HepG2 (cell line): Measurements from ENCODE around the gene RHBDF2. TPM values are rescaled to one million over a fixed set of nuclear protein-coding genes. Genes with fewer than 3 reads are reported as not detected.
A peak's percentile ranks its signal among the peaks of the same experiment; 100 is the strongest.

Experiments used
- ATAC-seq: fragments of 200-7000 bp; cut with Tn5 transposase; 3 replicates; pipeline ENCODE4 v1.9.1; 2020; ENCODE audit warnings: mild to moderate bottlenecking, moderate library complexity
- BruUV-seq: library from RNA; stranded (reverse); fragments of 400-500 nt; replicated peaks from 2 replicates; lab custom pipeline; 2021; lab: Mats Ljungman, UMichigan
- CTCF ChIA-PET: fragments of 300-600 bp; formaldehyde crosslinking; extraction: SDS; loops from one replicate; lab custom pipeline; 2021; ENCODE audit warnings: low total read pairs, inconsistent platforms, low intra/inter-chr PET ratio; lab: Yijun Ruan, JAX
- POLR2A ChIA-PET: fragments of 350-600 bp; sonication (Branson Sonifier 250); formaldehyde crosslinking; loops from one replicate; lab custom pipeline; 2020; ENCODE audit warnings: antibody characterized with exemption, inconsistent platforms; lab: Yijun Ruan, JAX
- DNase-seq: peaks from one replicate; pipeline ENCODE4 v3.0.0-alpha.2; 2015; ENCODE audit warnings: low spot score
- FAIRE-seq: peaks from 3 replicates; lab custom pipeline; 2011; peaks lifted over from hg19 to GRCh38; lab: Jason Lieb, UNC
- H2AFZ ChIP-seq: one replicate; pipeline ENCODE4 v1.6.1; 2011; ENCODE audit warnings: low read length, inconsistent platforms
- H3K27ac ChIP-seq: fragments of 300-600 bp; 3 replicates; pipeline ENCODE4 v1.8.0; 2011; ENCODE audit warnings: mixed run types, mild to moderate bottlenecking, mixed read lengths, low read length, inconsistent platforms; ENCODE audit not compliant: insufficient read depth; ENCODE audit errors: extremely low read length
- H3K27me3 ChIP-seq, 2 experiments: fragments of 200-600 bp in 1 of 2; 2 replicates in 1 of 2; 3 replicates in 1 of 2; pipeline versions ENCODE4 v1.6.0 to v1.8.0; 2011; ENCODE audit warnings: low read length in 2 of 2, mild to moderate bottlenecking in 2 of 2, moderate library complexity in 2 of 2, inconsistent platforms in 1 of 2; ENCODE audit not compliant: insufficient read depth in 2 of 2, control insufficient read depth in 1 of 2
- H3K36me3 ChIP-seq, 2 experiments: fragments of 200-600 bp in 1 of 2; replicated peaks in 1 of 2; 2 replicates in 1 of 2; 3 replicates in 1 of 2; pipeline versions ENCODE4 v1.5.1 to v1.8.0; 2011; ENCODE audit warnings: low read length in 2 of 2, inconsistent platforms in 1 of 2; ENCODE audit not compliant: insufficient read depth in 2 of 2, control insufficient read depth in 1 of 2
- H3K4me1 ChIP-seq: 2 replicates; pipeline ENCODE4 v1.5.1; 2012; ENCODE audit warnings: low read length, inconsistent platforms; ENCODE audit not compliant: insufficient read depth
- H3K4me2 ChIP-seq: 2 replicates; pipeline ENCODE4 v1.6.0; 2011; ENCODE audit warnings: low read depth, low read length, inconsistent platforms
- H3K4me3 ChIP-seq, 3 experiments: fragments of 200-600 bp in 1 of 3; sonication (generic), shearing (Covaris generic) in 1 of 3; replicated peaks in 1 of 3; 2 replicates each; pipeline ENCODE4 v1.5.1; 2011 to 2016; ENCODE audit warnings: low read length in 3 of 3, inconsistent platforms in 2 of 3, low read depth in 2 of 3, mild to moderate bottlenecking in 2 of 3, control low read depth in 1 of 3, mixed read lengths in 1 of 3; ENCODE audit not compliant: insufficient read depth in 1 of 3
- H3K79me2 ChIP-seq: one replicate; pipeline ENCODE4 v1.6.1; 2011; ENCODE audit warnings: low read length, inconsistent platforms; ENCODE audit not compliant: insufficient read depth
- H3K9ac ChIP-seq: 2 replicates; pipeline ENCODE4 v1.6.0; 2011; ENCODE audit warnings: mild to moderate bottlenecking, low read depth, low read length, inconsistent platforms; ENCODE audit not compliant: insufficient read depth
- H3K9me3 ChIP-seq: 2 replicates; pipeline ENCODE4 v1.5.1; 2012; ENCODE audit warnings: mild to moderate bottlenecking, low read length
- H4K20me1 ChIP-seq: 2 replicates; pipeline ENCODE4 v1.6.0; 2011; ENCODE audit warnings: inconsistent platforms, mild to moderate bottlenecking, low read length, moderate library complexity; ENCODE audit not compliant: insufficient read depth
- AGO1 ChIP-seq: fragments of 200-400 bp; formaldehyde crosslinking; IDR thresholded peaks from 2 replicates; pipeline ENCODE4 v1.6.1; 2017; ENCODE audit warnings: mild to moderate bottlenecking, low read depth, low read length, moderate library complexity; ENCODE audit not compliant: poor library complexity, severe bottlenecking
- ARNT2 ChIP-seq: sonication (generic); formaldehyde crosslinking; IDR thresholded peaks from 2 replicates; pipeline ENCODE4 v1.8.0; 2022; ENCODE audit warnings: mild to moderate bottlenecking, low read depth, missing genetic modification reagents, moderate library complexity
- GABPA ChIP-seq, 2 experiments: IDR thresholded peaks; 2 replicates each; pipeline ENCODE4 v1.6.1; 2011 to 2016; ENCODE audit warnings: low read depth in 2 of 2, low read length in 1 of 2, missing biosample characterization in 1 of 2, missing genetic modification characterization in 1 of 2
- HNF1A ChIP-seq, 2 experiments: sonication (generic) in 1 of 2; formaldehyde crosslinking in 1 of 2; IDR thresholded peaks; 2 replicates each; pipeline versions ENCODE4 v1.4.0 to v1.6.1; 2016 to 2020; ENCODE audit warnings: borderline replicate concordance in 1 of 2, low read depth in 1 of 2, mild to moderate bottlenecking in 1 of 2, missing genetic modification reagents in 1 of 2
- HNF1B ChIP-seq: sonication (generic); formaldehyde crosslinking; IDR thresholded peaks from 2 replicates; pipeline ENCODE4 v1.5.1; 2020; ENCODE audit warnings: mild to moderate bottlenecking, moderate library complexity, missing genetic modification reagents
- IKZF5 ChIP-seq: IDR thresholded peaks from 2 replicates; pipeline ENCODE4 v1.6.1; 2018; ENCODE audit warnings: missing genetic modification reagents, mild to moderate bottlenecking, missing compliant biosample characterization
- NCOA2 ChIP-seq: sonication (generic); formaldehyde crosslinking; IDR thresholded peaks from 2 replicates; pipeline ENCODE4 v1.8.0; 2022; ENCODE audit warnings: inconsistent platforms
- NFE2L2 ChIP-seq: fragments of 150-350 bp; IDR thresholded peaks from 2 replicates; pipeline ENCODE4 v1.6.1; 2014; ENCODE audit warnings: low read length
- TBX3 ChIP-seq: fragments of 450-650 bp; IDR thresholded peaks from 2 replicates; pipeline ENCODE4 v1.6.1; 2017; ENCODE audit warnings: antibody characterized with exemption, mild to moderate bottlenecking, inconsistent platforms, borderline replicate concordance
- TEAD3 ChIP-seq: optimal IDR thresholded peaks from 2 replicates; pipeline ENCODE3; 2016; ENCODE audit warnings: borderline replicate concordance
- TSC22D2 ChIP-seq: sonication (generic); formaldehyde crosslinking; IDR thresholded peaks from 2 replicates; pipeline ENCODE4 v1.5.1; 2020; ENCODE audit warnings: missing genetic modification reagents, mild to moderate bottlenecking, borderline replicate concordance
- ZNF136 ChIP-seq: sonication (generic); formaldehyde crosslinking; IDR thresholded peaks from 2 replicates; pipeline ENCODE4 v1.8.1; 2022; ENCODE audit warnings: low read depth, mild to moderate bottlenecking, moderate library complexity, missing genetic modification reagents
- ZNF18 ChIP-seq: sonication (generic); formaldehyde crosslinking; IDR thresholded peaks from 2 replicates; pipeline ENCODE4 v1.8.0; 2022; ENCODE audit warnings: mild to moderate bottlenecking, missing genetic modification reagents; ENCODE audit not compliant: insufficient replicate concordance
- ZNF740 ChIP-seq: sonication (generic); formaldehyde crosslinking; IDR thresholded peaks from 2 replicates; pipeline ENCODE4 v1.4.0; 2020; ENCODE audit warnings: missing genetic modification reagents
- WGBS: methylation state at CpG from one replicate; pipeline ENCODE4 v1.1.6; 2017; ENCODE audit warnings: low lambda C conversion rate; 5-methylcytosine and 5-hydroxymethylcytosine counted together
- in situ Hi-C: cut with HindIII; loops from 2 replicates; pipeline ENCODE4 v1.10.0; 2017; ENCODE audit warnings: low pct_unique_long_range_greater_than_20kb; ENCODE audit not compliant: extremely low pct_ligation_motif_present
- intact Hi-C: fragments of 100-400 bp; cut with micrococcal nuclease; formaldehyde crosslinking; loops from one replicate; pipeline ENCODE4 v1.10.0; 2022; ENCODE audit not compliant: unreplicated experiment
- polyA plus RNA-seq, 8 experiments: library from polyadenylated mRNA; depleted of rRNA in 3 of 8; stranded (reverse) in 7 of 8; unstranded in 1 of 8; fragments of >200 nt; fragmentation: Illumina TruSeq in 4 of 8; extraction: Trizol in 4 of 8; gene quantifications; 2 replicates each; pipeline versions ENCODE4 v1.2.1 to v1.2.3, GENCODE V29; 2011 to 2016; ENCODE audit warnings: low read depth in 4 of 8, missing spikeins in 1 of 8, mixed read lengths in 1 of 8; ENCODE audit not compliant: insufficient read depth in 1 of 8
- total RNA-seq, 5 experiments: library from RNA; depleted of rRNA; stranded (reverse); fragments of >200 nt; fragmentation: Illumina TruSeq; extraction: Trizol; gene quantifications; 2 replicates each; pipeline ENCODE4 v1.2.3, GENCODE V29; 2016; ENCODE audit warnings: low read depth in 1 of 5

The RHBDF2 gene
- total and polyA plus RNA-seq, 2 of the 13 experiments (the other 11 are each of a cell fraction or from before 2014, with no cell fraction given) = 7.8 to 24.2 TPM

- WGBS = 39% methylated on average over 9 of the region's 9 CpGs
- peaks cover 76% of the 10 kb centered on the region for H3K4me1 ChIP-seq
- intact Hi-C loops = no loop called here
- no peak for TF ChIP-seq GABPA (IDR thresholded peaks at IDR 0.05; ENCODE audit: low read depth, low read length)
- no peak for TF ChIP-seq GABPA (CRISPR knock-in tag; IDR thresholded peaks at IDR 0.05; ENCODE audit: low read depth)
- TF ChIP-seq TBX3 = no peak
- no peak for TF ChIP-seq HNF1A (IDR thresholded peaks at IDR 0.05; ENCODE audit: low read depth)
- TF ChIP-seq HNF1A (CRISPR knock-in tag; IDR thresholded peaks at IDR 0.05; ENCODE audit: borderline replicate concordance) = no peak
- peak; percentile 27 for TF ChIP-seq ZNF18
- TF ChIP-seq AGO1 = no peak
- no peak for TF ChIP-seq ARNT2 (CRISPR knock-in tag)
- TF ChIP-seq TSC22D2 (CRISPR knock-in tag) = no peak
- no peak for TF ChIP-seq IKZF5 (CRISPR knock-in tag)
- no peak for TF ChIP-seq NFE2L2
- TF ChIP-seq NCOA2 (CRISPR knock-in tag) = no peak
- peak; percentile 25 for TF ChIP-seq TEAD3 (CRISPR knock-in tag)
- no peak for TF ChIP-seq HNF1B
- no peak for TF ChIP-seq ZNF136 (CRISPR knock-in tag)
- no peak for TF ChIP-seq ZNF740 (CRISPR knock-in tag)
Measured at GRCh38 chr17:76549215-76549518, 47.9 kb upstream of the RHBDF2 start.

More at GRCh38 chr17:76549215-76549518, 47.9 kb upstream of the RHBDF2 start:
- CTCF ChIA-PET = interaction anchor here (1.1 to 4.4 kb wide), 2 partner anchors 27 to 37 kb away, joined by 5 to 86 read pairs; partner anchors contain the start of gene ST6GALNAC2
- in situ Hi-C loops = no loop called here
- Histone ChIP-seq H3K36me3 (peaks cover 7% of the 10 kb centered on the region in 2 experiments; a peak in 4 of 5 replicates), H3K4me2 (peak overlapping the region; percentile 93), H3K27me3 (no peaks in the 10 kb centered on the region), H3K4me3 (peak overlapping the region; percentile 54 to 66 (median 66)), H4K20me1 (peaks cover 7% of the 10 kb centered on the region; the same call in 1 of the 2 replicates), H2AFZ (no peak overlapping the region), H3K27ac (peak overlapping the region; percentile 69), H3K79me2 (peaks cover 42% of the 10 kb centered on the region), H3K9ac (peak overlapping the region; percentile 63), H3K9me3 (no peaks in the 10 kb centered on the region)
- ATAC-seq (peak; percentile 6; the same call in 1 of the 3 replicates), FAIRE-seq (no peak), DNase-seq (no peak)
- POLR2A ChIA-PET = interaction anchor here (1.0 to 4.4 kb wide), 8 partner anchors 9 to 64 kb away, joined by 3 to 40 read pairs (median 10); partner anchors contain the start of genes PRCD and RHBDF2
- TSS peak; percentile 44 for BruUV-seq
